Erythroblast (primary cell): Measurements from ENCODE around the gene CYP2A13.

Source experiments
- GATA1 ChIP-seq: IDR thresholded peaks from 2 replicates; pipeline ENCODE4 v1.6.1; 2011; ENCODE audit warnings: low read depth, mild to moderate bottlenecking, control low read depth, low read length, moderate library complexity
- POLR2A ChIP-seq: IDR thresholded peaks from 2 replicates; pipeline ENCODE4 v1.6.1; 2011; ENCODE audit warnings: mild to moderate bottlenecking, low read length

- TF ChIP-seq POLR2A (no peak), GATA1 (no peak)
These were observed at the start of gene CYP2A13 for GRCh38 chr19:41088151-41088550.
